Stimulated activated CD8-positive, alpha-beta memory T cell treated with anti-CD3 and anti-CD28 coated beads, Interleukin-12 subunit alpha, Interleukin-12 subunit beta, amount 100 ng/mL, for 24 hours (primary cell): Measurements from ENCODE around the gene PODNL1.

Experiments used
- DNase-seq: peaks from one replicate; pipeline ENCODE4 v3.0.0-alpha.2; 2020; ENCODE audit errors: extremely low read depth

The PODNL1 gene

GRCh38 chr19:13958043-13958442 is 19.8 kb upstream of the PODNL1 start:
- no peak for DNase-seq

- DNase-seq, result no peak
Measured at GRCh38 chr19:13957051-13957450, 18.8 kb upstream of the PODNL1 start.

- DNase-seq, result no peak
Measured at GRCh38 chr19:13956365-13956744, 18.1 kb upstream of the PODNL1 start.

- DNase-seq, result no peak
Measured at GRCh38 chr19:13955662-13956364, 17.6 kb upstream of the PODNL1 start.

- DNase-seq, result no peak
Measured at GRCh38 chr19:13954185-13954584, 16.0 kb upstream of the PODNL1 start.

GRCh38 chr19:13952931-13953531 is 14.8 kb upstream of the PODNL1 start:
- no peak for DNase-seq

- DNase-seq, result peak; percentile 98
Measured at GRCh38 chr19:13952154-13952930, 14.1 kb upstream of the PODNL1 start, which contains the start of gene DCAF15. TSS of gene DCAF15 (plus strand) at chr19:13952509. CDS start at chr19:13952513, 4 bp downstream.

GRCh38 chr19:13951799-13952153 is 13.6 kb upstream of the PODNL1 start:
- no peak for DNase-seq

GRCh38 chr19:13951043-13951442 is 12.8 kb upstream of the PODNL1 start:
- DNase-seq, result no peak

GRCh38 chr19:13946414-13946813 is 8.2 kb upstream of the PODNL1 start:
- no peak for DNase-seq

- DNase-seq, result no peak
Measured at GRCh38 chr19:13942023-13942684, 3.9 kb upstream of the PODNL1 start.

- DNase-seq, result no peak
Measured at GRCh38 chr19:13937479-13938300, 527 bp downstream of the PODNL1 start.

GRCh38 chr19:13935765-13936510 is 2.3 kb downstream of the PODNL1 start:
- no peak for DNase-seq

- no peak for DNase-seq
Measured at GRCh38 chr19:13934785-13935109, 3.5 kb downstream of the PODNL1 start.

GRCh38 chr19:13932911-13933393 is 5.3 kb downstream of the PODNL1 start:
- no peak for DNase-seq

- DNase-seq, result no peak
Measured at GRCh38 chr19:13932149-13932637, 6.0 kb downstream of the PODNL1 start.

- DNase-seq, result no peak
Measured at GRCh38 chr19:13931391-13932148, 6.6 kb downstream of the PODNL1 start.

GRCh38 chr19:13930402-13930801 is 7.8 kb downstream of the PODNL1 start:
- DNase-seq, result no peak

GRCh38 chr19:13929956-13930355 is 8.3 kb downstream of the PODNL1 start:
- no peak for DNase-seq

- DNase-seq, result no peak
Measured at GRCh38 chr19:13929340-13929739, 8.9 kb downstream of the PODNL1 start.
